Stimulated activated CD8-positive, alpha-beta memory T cell treated with anti-CD3 and anti-CD28 coated beads, Interleukin-15, amount 100 ng/mL, for 4 hours (primary cell): ENCODE measurements around the gene CMIP.

Source experiments
- DNase-seq, 2 donors: peaks; one replicate each; pipeline ENCODE4 v3.0.0-alpha.2; 2020; ENCODE audit warnings: low read depth in 2 of 2

CMIP gene

GRCh38 chr16:81461766-81462165, 17.2 kb downstream of the CMIP start:
- no peak for DNase-seq

- DNase-seq: no peak
Measured at GRCh38 chr16:81462683-81463082, 18.1 kb downstream of the CMIP start.

- no peak for DNase-seq
Measured at GRCh38 chr16:81463296-81463890, 18.8 kb downstream of the CMIP start.

- no peak for DNase-seq
Measured at GRCh38 chr16:81464279-81464678, 19.7 kb downstream of the CMIP start.

- DNase-seq: no peak
Measured at GRCh38 chr16:81465375-81465943, 20.9 kb downstream of the CMIP start.

- no peak for DNase-seq
Measured at GRCh38 chr16:81466356-81466980, 21.9 kb downstream of the CMIP start.

- no peak for DNase-seq
Measured at GRCh38 chr16:81467072-81467471, 22.5 kb downstream of the CMIP start.

- no peak for DNase-seq
Measured at GRCh38 chr16:81467815-81468214, 23.2 kb downstream of the CMIP start.

- no peak for DNase-seq
Measured at GRCh38 chr16:81468269-81468902, 23.8 kb downstream of the CMIP start.

- no peak for DNase-seq
Measured at GRCh38 chr16:81469183-81469677, 24.6 kb downstream of the CMIP start.

GRCh38 chr16:81469710-81470535, 25.3 kb downstream of the CMIP start:
- DNase-seq: no peak

- DNase-seq: no peak
Measured at GRCh38 chr16:81470796-81471636, 26.4 kb downstream of the CMIP start.

- DNase-seq: no peak
Measured at GRCh38 chr16:81471882-81472281, 27.3 kb downstream of the CMIP start.

GRCh38 chr16:81472391-81472790, 27.8 kb downstream of the CMIP start:
- no peak for DNase-seq

- no peak for DNase-seq
Measured at GRCh38 chr16:81473066-81473488, 28.5 kb downstream of the CMIP start.

GRCh38 chr16:81473558-81473957, 28.9 kb downstream of the CMIP start:
- no peak for DNase-seq

- no peak for DNase-seq
Measured at GRCh38 chr16:81473969-81474959, 29.7 kb downstream of the CMIP start.

GRCh38 chr16:81477697-81478693, 33.4 kb downstream of the CMIP start:
- DNase-seq: no peak
